Duodenal mucosa (tissue), 2 donors: ENCODE results near the gene ARL4C.
A peak's percentile ranks its signal among the peaks of the same experiment; 100 is the strongest.

ENCODE experiments used
- H3K27ac ChIP-seq: one replicate; pipeline ENCODE4 v1.7.0; 2013; ENCODE audit warnings: low read depth, low read length
- H3K27me3 ChIP-seq, 2 donors: one replicate each; pipeline ENCODE4 v1.7.0; 2013; ENCODE audit warnings: low read length in 2 of 2, control low read depth in 1 of 2; ENCODE audit not compliant: insufficient read depth in 2 of 2, control insufficient read depth in 1 of 2
- H3K36me3 ChIP-seq, 2 donors: one replicate each; pipeline ENCODE4 v1.7.0; 2013; ENCODE audit warnings: low read length in 2 of 2, control low read depth in 1 of 2; ENCODE audit not compliant: insufficient read depth in 2 of 2, control insufficient read depth in 1 of 2
- H3K4me1 ChIP-seq, 2 donors: one replicate each; pipeline ENCODE4 v1.7.0; 2013; ENCODE audit warnings: low read length in 2 of 2, control low read depth in 1 of 2; ENCODE audit not compliant: insufficient read depth in 2 of 2, control insufficient read depth in 1 of 2
- H3K4me3 ChIP-seq, 2 donors: one replicate each; pipeline ENCODE4 v1.7.0; 2013; ENCODE audit warnings: low read length in 2 of 2, low read depth in 1 of 2
- H3K9ac ChIP-seq, 2 donors: one replicate each; pipeline ENCODE4 v1.7.0; 2013; ENCODE audit warnings: low read length in 2 of 2, low read depth in 1 of 2
- H3K9me3 ChIP-seq, 2 donors: one replicate each; pipeline ENCODE4 v1.7.0; 2013; ENCODE audit warnings: low read length in 2 of 2, control low read depth in 1 of 2; ENCODE audit not compliant: control insufficient read depth in 1 of 2

ARL4C gene

GRCh38 chr2:234496835-234497593, at the start of gene ARL4C:
Gene ARL4C, minus strand, starts transcription at chr2:234497081. Its CDS starts 495 bp downstream, at chr2:234496586.
- peak within 1 kb of the TSS; percentile 74 to 76 for H3K9ac ChIP-seq
- H3K4me1 ChIP-seq, result peaks cover 9 to 15% of the 10 kb centered on the region in 2 donors
- peaks cover 12 to 18% of the 10 kb centered on the region in 2 donors for H3K27me3 ChIP-seq
- H3K27ac ChIP-seq, result peak within 1 kb of the TSS; percentile 79
- no peaks in the 10 kb centered on the region for H3K9me3 ChIP-seq
- peak within 1 kb of the TSS; percentile 75 to 90 for H3K4me3 ChIP-seq
- H3K36me3 ChIP-seq, result no peaks in the 10 kb centered on the region

- no peaks in the 10 kb centered on the region for H3K4me1 ChIP-seq
- H3K36me3 ChIP-seq, result no peaks in the 10 kb centered on the region
- no peak overlapping the region for H3K27ac ChIP-seq
- peaks cover 0 to 5% of the 10 kb centered on the region in 2 donors for H3K27me3 ChIP-seq
- no peak overlapping the region for H3K4me3 ChIP-seq
- no peaks in the 10 kb centered on the region for H3K9me3 ChIP-seq
- no peak overlapping the region for H3K9ac ChIP-seq
Observed at GRCh38 chr2:234544659-234545611, 48.1 kb upstream of the ARL4C start.

- Histone ChIP-seq H3K27me3 (peaks cover 0 to 6% of the 10 kb centered on the region in 2 donors), H3K36me3 (no peaks in the 10 kb centered on the region), H3K27ac (no peak overlapping the region), H3K4me1 (no peaks in the 10 kb centered on the region), H3K9me3 (no peaks in the 10 kb centered on the region), H3K4me3 (no peak overlapping the region), H3K9ac (no peak overlapping the region)
Observed at GRCh38 chr2:234542742-234543141, 45.9 kb upstream of the ARL4C start.

GRCh38 chr2:234537929-234538328, 41.0 kb upstream of the ARL4C start:
- Histone ChIP-seq H3K27ac (no peak overlapping the region), H3K9ac (no peak overlapping the region), H3K4me1 (no peaks in the 10 kb centered on the region), H3K36me3 (no peaks in the 10 kb centered on the region), H3K27me3 (peaks cover 0 to 6% of the 10 kb centered on the region in 2 donors), H3K9me3 (no peaks in the 10 kb centered on the region), H3K4me3 (no peak overlapping the region)

GRCh38 chr2:234536178-234536965, 39.5 kb upstream of the ARL4C start:
- no peaks in the 10 kb centered on the region for H3K9me3 ChIP-seq
- no peak overlapping the region for H3K9ac ChIP-seq
- no peak overlapping the region for H3K27ac ChIP-seq
- peaks cover 0 to 6% of the 10 kb centered on the region in 2 donors for H3K27me3 ChIP-seq
- H3K4me1 ChIP-seq, result no peaks in the 10 kb centered on the region
- no peaks in the 10 kb centered on the region for H3K36me3 ChIP-seq
- no peak overlapping the region for H3K4me3 ChIP-seq

- H3K36me3 ChIP-seq, result no peaks in the 10 kb centered on the region
- H3K4me3 ChIP-seq, result no peak overlapping the region
- H3K4me1 ChIP-seq, result no peaks in the 10 kb centered on the region
- peaks cover 0 to 6% of the 10 kb centered on the region in 2 donors for H3K27me3 ChIP-seq
- no peak overlapping the region for H3K9ac ChIP-seq
- no peak overlapping the region for H3K27ac ChIP-seq
- no peaks in the 10 kb centered on the region for H3K9me3 ChIP-seq
Observed at GRCh38 chr2:234535464-234535863, 38.6 kb upstream of the ARL4C start.

- Histone ChIP-seq H3K27ac (no peak overlapping the region), H3K9ac (no peak overlapping the region), H3K27me3 (peaks cover 0 to 6% of the 10 kb centered on the region in 2 donors), H3K9me3 (no peaks in the 10 kb centered on the region), H3K4me1 (no peaks in the 10 kb centered on the region), H3K36me3 (no peaks in the 10 kb centered on the region), H3K4me3 (no peak overlapping the region)
Observed at GRCh38 chr2:234534515-234534914, 37.6 kb upstream of the ARL4C start.

GRCh38 chr2:234533626-234534025, 36.7 kb upstream of the ARL4C start:
- no peaks in the 10 kb centered on the region for H3K4me1 ChIP-seq
- no peak overlapping the region for H3K4me3 ChIP-seq
- no peaks in the 10 kb centered on the region for H3K36me3 ChIP-seq
- peaks cover 0 to 6% of the 10 kb centered on the region in 2 donors for H3K27me3 ChIP-seq
- H3K27ac ChIP-seq, result no peak overlapping the region
- no peaks in the 10 kb centered on the region for H3K9me3 ChIP-seq
- H3K9ac ChIP-seq, result no peak overlapping the region

GRCh38 chr2:234528410-234529148, 31.7 kb upstream of the ARL4C start:
- H3K9ac ChIP-seq, result no peak overlapping the region
- H3K27ac ChIP-seq, result no peak overlapping the region

More at GRCh38 chr2:234528410-234529148, 31.7 kb upstream of the ARL4C start:
- no peaks in the 10 kb centered on the region for H3K36me3 ChIP-seq
- H3K4me3 ChIP-seq, result no peak overlapping the region
- H3K27me3 ChIP-seq, result no peaks in the 10 kb centered on the region
- H3K4me1 ChIP-seq, result no peaks in the 10 kb centered on the region
- peaks cover 0 to 3% of the 10 kb centered on the region in 2 donors for H3K9me3 ChIP-seq
